HG02885 (cell line): Measurements from ENCODE around the gene FAM227B.
"Not testable (repeated sequence)": the region's sequence is repeated elsewhere in the genome, so short reads cannot be mapped to it uniquely, and the experiment has no call there.

Experiments
- ATAC-seq: cut with Tn5 transposase; IDR thresholded peaks from one replicate; pipeline ENCODE4 v1.9.1; 2021; ENCODE audit warnings: mild to moderate bottlenecking; ENCODE audit not compliant: unreplicated experiment, poor library complexity

Gene FAM227B

GRCh38 chr15:49619226-49619625 is 1.4 kb downstream of the FAM227B start:
- no peak for ATAC-seq

- not testable (repeated sequence) for ATAC-seq
These were observed 8.4 kb downstream of the FAM227B start for GRCh38 chr15:49612240-49612639.

- ATAC-seq, result no peak
These were observed 10.3 kb downstream of the FAM227B start for GRCh38 chr15:49610157-49610918.

- no peak for ATAC-seq
These were observed 14.0 kb downstream of the FAM227B start for GRCh38 chr15:49606594-49606993.

GRCh38 chr15:49605588-49605987 is 15.0 kb downstream of the FAM227B start:
- ATAC-seq, result no peak

GRCh38 chr15:49604625-49605409 is 15.8 kb downstream of the FAM227B start:
- no peak for ATAC-seq

- ATAC-seq, result not testable (repeated sequence)
These were observed 27.7 kb downstream of the FAM227B start for GRCh38 chr15:49592829-49593316.

- ATAC-seq, result no peak
These were observed 31.6 kb downstream of the FAM227B start for GRCh38 chr15:49589030-49589429.

- no peak for ATAC-seq
These were observed 47.2 kb downstream of the FAM227B start for GRCh38 chr15:49573421-49573820.

GRCh38 chr15:49570672-49571071 is 49.9 kb downstream of the FAM227B start:
- no peak for ATAC-seq

- no peak for ATAC-seq
These were observed 50.4 kb downstream of the FAM227B start for GRCh38 chr15:49570174-49570573.

- no peak for ATAC-seq
These were observed 60.6 kb downstream of the FAM227B start for GRCh38 chr15:49560045-49560444.

- ATAC-seq, result no peak
These were observed 61.7 kb downstream of the FAM227B start for GRCh38 chr15:49558929-49559328.

- ATAC-seq, result no peak
These were observed 64.2 kb downstream of the FAM227B start for GRCh38 chr15:49556437-49556836.

- ATAC-seq, result not testable (repeated sequence)
These were observed 70.3 kb downstream of the FAM227B start for GRCh38 chr15:49550342-49550741.

- ATAC-seq, result no peak
These were observed 82.1 kb downstream of the FAM227B start for GRCh38 chr15:49538520-49538919.

GRCh38 chr15:49530092-49530491 is 90.5 kb downstream of the FAM227B start:
- no peak for ATAC-seq

GRCh38 chr15:49528289-49528688 is 92.3 kb downstream of the FAM227B start:
- ATAC-seq, result no peak

GRCh38 chr15:49521802-49522201 is 98.8 kb downstream of the FAM227B start:
- ATAC-seq, result no peak

GRCh38 chr15:49512739-49513138 is 107.9 kb downstream of the FAM227B start:
- not testable (repeated sequence) for ATAC-seq

- ATAC-seq, result no peak
These were observed 113.4 kb downstream of the FAM227B start for GRCh38 chr15:49507261-49507660.
